HAP-1 (cell line): ENCODE data around the gene VWA5B1.

Source experiments
- DNase-seq, 2 experiments: peaks; one replicate each; pipeline ENCODE4 v3.0.0-alpha.2; 2016 to 2020; ENCODE audit warnings: low spot score in 2 of 2
- H3K27me3 ChIP-seq: fragments of 250-450 bp; sonication (Bioruptor Pico); 2 replicates; pipeline ENCODE4 v1.5.1; 2020; ENCODE audit warnings: low read depth, mild to moderate bottlenecking, moderate library complexity
- H3K36me3 ChIP-seq: fragments of 250-450 bp; sonication (Bioruptor Pico); replicated peaks from 2 replicates; pipeline ENCODE4 v1.5.1; 2020; ENCODE audit warnings: mild to moderate bottlenecking
- H3K4me1 ChIP-seq: fragments of 250-450 bp; sonication (Bioruptor Pico); 2 replicates; pipeline ENCODE4 v1.5.1; 2020; ENCODE audit warnings: mild to moderate bottlenecking
- H3K4me3 ChIP-seq: fragments of 250-450 bp; sonication (Bioruptor Pico); 2 replicates; pipeline ENCODE4 v1.5.1; 2020; ENCODE audit warnings: mild to moderate bottlenecking, moderate library complexity
- H3K9me3 ChIP-seq: fragments of 250-450 bp; sonication (Bioruptor Pico); 2 replicates; pipeline ENCODE4 v1.5.1; 2020; ENCODE audit warnings: mild to moderate bottlenecking, moderate library complexity
- in situ Hi-C: fragments of 300-500 bp; cut with MboI; formaldehyde crosslinking; loops from 3 replicates; pipeline ENCODE4 v1.14.3; 2020; ENCODE audit warnings: low sequenced_read_pairs, inconsistent platforms, mixed read lengths

VWA5B1 gene

DNA sequence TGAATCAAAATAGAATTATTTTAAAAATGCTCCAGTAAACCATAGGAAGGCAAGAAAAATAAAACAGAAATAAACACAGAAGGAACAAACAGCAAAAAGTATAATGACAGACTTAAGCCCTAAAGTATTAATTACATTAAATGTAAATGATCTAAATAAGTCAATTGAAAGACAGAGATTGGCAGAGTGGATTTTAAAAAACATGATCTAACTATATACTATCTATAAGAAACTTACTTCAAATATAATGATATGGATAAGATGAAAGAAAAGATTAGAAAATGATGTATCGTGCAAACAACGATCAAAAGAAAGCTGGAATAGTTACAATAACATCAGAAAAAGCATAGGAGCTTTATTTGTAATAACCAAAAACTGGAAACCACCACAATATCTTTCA, 104.6 kb downstream of the VWA5B1 start:
- no peaks in the 10 kb centered on the region for H3K27me3 ChIP-seq
- no peak for DNase-seq
- in situ Hi-C loops: no loop called here

DNA sequence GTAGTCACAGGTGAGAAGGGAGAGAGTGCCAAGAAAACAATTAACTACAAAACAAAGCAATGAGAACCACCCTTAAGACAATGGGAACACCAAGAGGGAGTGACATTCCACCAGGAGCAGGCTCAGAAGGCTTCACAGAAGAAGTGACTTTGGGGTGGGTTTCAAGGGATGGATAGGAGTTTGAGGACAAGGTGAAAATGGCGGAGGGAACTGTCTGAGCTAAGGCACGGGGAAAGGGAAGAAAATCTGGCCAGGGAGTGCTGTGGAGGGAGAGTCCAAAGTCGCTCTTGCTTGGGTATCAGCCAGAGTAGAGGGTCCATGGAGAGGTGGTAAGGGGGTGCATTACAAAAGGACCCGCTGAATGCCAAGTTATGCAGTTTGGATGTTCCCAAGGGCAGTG, 108.1 kb downstream of the VWA5B1 start:
- Histone ChIP-seq H3K4me3 (no peak overlapping the region), H3K36me3 (no peaks in the 10 kb centered on the region), H3K4me1 (no peaks in the 10 kb centered on the region), H3K9me3 (no peaks in the 10 kb centered on the region), H3K27me3 (peaks cover 7% of the 10 kb centered on the region; the same call in 1 of the 2 replicates)
- no peak for DNase-seq
- in situ Hi-C loops: no loop called here

More for the DNA sequence above, 104.6 kb downstream of the VWA5B1 start:
- Histone ChIP-seq H3K4me1 (no peaks in the 10 kb centered on the region), H3K36me3 (no peaks in the 10 kb centered on the region), H3K4me3 (no peak overlapping the region), H3K9me3 (no peaks in the 10 kb centered on the region)

DNA sequence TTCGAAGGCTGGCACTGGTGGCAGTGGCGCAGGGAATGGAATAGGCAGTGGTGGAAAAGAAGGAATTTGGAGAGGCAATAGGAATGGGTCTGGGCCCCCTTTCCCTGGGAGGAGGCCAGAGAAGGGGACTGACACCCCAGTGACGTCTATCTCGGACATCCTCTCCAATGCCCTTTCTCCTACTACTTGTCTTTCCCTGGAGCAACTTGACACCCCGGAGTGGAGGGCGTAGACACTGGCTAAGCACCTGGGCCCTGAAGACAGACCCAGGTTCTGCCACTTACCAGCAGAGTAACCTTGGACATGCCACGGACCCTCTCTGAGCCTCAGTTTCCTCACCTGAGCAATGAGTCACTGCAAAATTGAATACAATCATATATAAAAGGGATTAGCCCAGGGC, 108.5 kb downstream of the VWA5B1 start:
- H3K4me1 ChIP-seq: no peaks in the 10 kb centered on the region

DNA sequence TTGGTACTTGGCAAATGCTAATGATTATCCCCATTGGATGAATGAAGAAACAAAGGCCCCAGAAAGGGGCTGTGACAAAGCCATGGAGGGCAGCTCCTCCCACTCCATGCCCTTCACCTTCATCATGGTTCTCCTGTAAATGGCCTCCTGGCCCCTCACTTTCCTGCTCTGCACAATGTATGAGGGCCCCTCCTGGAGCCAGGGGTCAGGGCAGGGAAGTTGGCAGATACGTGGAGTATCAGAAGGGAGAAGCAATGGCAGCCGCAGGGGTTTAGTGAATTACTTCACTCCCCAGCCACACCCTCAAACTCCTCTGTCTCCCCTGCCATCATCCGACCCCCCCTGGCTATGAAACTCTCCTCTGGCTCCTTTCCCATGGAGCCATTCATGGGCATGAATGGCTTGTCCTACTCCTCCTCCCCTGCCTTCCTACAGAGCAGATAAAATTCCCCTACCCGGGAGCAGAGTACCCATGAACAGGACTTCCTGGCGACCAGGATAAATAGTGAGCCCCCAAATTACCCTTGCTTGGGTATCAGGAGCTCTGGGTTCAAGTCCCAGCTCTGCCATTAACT, 109.0 kb downstream of the VWA5B1 start:
- DNase-seq: no peak
- in situ Hi-C loops: no loop called here
- Histone ChIP-seq H3K27me3 (peaks cover 11% of the 10 kb centered on the region; the same call in 1 of the 2 replicates), H3K9me3 (no peaks in the 10 kb centered on the region), H3K4me3 (no peak overlapping the region), H3K36me3 (no peaks in the 10 kb centered on the region), H3K4me1 (no peaks in the 10 kb centered on the region)

More for the DNA sequence above, 108.5 kb downstream of the VWA5B1 start:
- peaks cover 8% of the 10 kb centered on the region; the same call in 1 of the 2 replicates for H3K27me3 ChIP-seq
- H3K9me3 ChIP-seq: no peaks in the 10 kb centered on the region
- DNase-seq: no peak
- no peaks in the 10 kb centered on the region for H3K36me3 ChIP-seq
- in situ Hi-C loops: no loop called here
- H3K4me3 ChIP-seq: no peak overlapping the region

DNA sequence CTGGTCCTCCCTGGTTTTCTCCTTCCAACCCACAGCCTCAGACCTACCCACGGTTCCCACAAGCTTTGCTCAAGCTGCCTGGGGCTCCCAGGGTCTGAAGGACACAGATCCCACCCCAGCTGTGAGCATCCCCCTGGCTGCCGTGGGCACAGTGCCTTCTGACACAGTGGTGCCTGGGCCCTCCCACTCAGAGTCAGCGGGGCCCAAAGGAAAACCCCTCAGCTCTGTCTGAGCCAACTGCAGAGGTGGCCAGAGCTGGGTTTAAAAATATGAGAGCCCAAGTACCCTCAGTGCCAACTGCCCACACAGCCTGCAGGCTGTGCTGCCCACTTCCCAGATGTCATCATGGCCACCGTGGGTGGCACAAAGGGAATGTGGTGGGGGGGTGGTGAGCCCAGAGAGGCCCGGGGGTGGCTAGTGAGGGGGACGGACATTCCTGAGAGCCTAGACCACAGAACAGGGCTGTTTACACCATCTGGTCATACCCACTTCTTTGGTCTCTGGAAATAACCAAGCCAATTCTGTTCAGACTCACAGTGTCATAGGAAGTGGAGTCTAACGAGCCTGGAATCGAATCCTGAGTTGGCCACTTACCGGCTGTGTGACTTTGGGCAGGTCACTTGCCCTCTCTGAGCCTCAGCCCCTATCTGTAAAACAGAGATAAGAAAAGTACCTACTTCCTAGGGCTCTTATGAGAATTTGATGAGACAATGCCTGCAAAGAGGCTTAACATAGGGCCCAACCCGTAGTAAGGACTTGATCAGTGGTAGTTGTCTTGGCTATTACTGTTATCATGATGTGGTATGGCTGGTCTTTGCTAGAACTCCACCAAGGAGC, 109.9 kb downstream of the VWA5B1 start:
- Histone ChIP-seq H3K4me3 (no peak overlapping the region), H3K9me3 (no peaks in the 10 kb centered on the region), H3K27me3 (peaks cover 13% of the 10 kb centered on the region; the same call in 1 of the 2 replicates), H3K4me1 (no peaks in the 10 kb centered on the region), H3K36me3 (no peaks in the 10 kb centered on the region)
- in situ Hi-C loops: no loop called here
- no peak for DNase-seq

DNA sequence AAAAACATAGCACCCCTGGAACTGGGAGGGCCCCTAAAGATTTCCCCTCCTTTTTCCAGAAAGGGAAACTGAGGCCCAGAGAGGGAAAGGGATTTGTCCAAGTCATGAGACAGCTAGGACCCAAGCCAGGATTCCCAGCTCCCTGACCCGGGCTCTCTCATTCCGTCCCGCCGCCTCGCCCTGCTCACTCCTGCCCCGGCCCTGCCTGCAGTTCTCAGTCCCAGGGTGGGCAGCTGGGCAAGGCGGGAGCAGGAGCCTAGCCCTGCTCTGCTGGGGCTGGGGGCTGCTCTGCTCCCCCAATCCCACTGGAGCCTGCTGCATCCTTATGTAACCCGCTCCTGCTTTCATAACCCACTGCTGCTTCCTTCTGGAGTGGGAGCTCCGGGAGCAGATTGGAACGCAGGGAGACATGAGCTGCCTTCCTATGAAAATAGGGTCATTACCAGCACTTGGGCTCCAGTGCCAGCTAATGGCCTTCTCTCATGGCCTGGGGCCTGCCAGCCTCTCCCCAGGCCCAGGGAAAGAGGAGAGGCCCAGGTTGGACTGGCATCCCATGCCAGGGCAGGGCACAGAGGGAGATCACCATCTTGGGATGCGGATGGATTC, 110.8 kb downstream of the VWA5B1 start:
- Histone ChIP-seq H3K4me3 (no peak overlapping the region), H3K9me3 (no peaks in the 10 kb centered on the region), H3K27me3 (peaks cover 23% of the 10 kb centered on the region), H3K36me3 (no peaks in the 10 kb centered on the region), H3K4me1 (no peaks in the 10 kb centered on the region)
- DNase-seq: no peak
- in situ Hi-C loops: no loop called here

DNA sequence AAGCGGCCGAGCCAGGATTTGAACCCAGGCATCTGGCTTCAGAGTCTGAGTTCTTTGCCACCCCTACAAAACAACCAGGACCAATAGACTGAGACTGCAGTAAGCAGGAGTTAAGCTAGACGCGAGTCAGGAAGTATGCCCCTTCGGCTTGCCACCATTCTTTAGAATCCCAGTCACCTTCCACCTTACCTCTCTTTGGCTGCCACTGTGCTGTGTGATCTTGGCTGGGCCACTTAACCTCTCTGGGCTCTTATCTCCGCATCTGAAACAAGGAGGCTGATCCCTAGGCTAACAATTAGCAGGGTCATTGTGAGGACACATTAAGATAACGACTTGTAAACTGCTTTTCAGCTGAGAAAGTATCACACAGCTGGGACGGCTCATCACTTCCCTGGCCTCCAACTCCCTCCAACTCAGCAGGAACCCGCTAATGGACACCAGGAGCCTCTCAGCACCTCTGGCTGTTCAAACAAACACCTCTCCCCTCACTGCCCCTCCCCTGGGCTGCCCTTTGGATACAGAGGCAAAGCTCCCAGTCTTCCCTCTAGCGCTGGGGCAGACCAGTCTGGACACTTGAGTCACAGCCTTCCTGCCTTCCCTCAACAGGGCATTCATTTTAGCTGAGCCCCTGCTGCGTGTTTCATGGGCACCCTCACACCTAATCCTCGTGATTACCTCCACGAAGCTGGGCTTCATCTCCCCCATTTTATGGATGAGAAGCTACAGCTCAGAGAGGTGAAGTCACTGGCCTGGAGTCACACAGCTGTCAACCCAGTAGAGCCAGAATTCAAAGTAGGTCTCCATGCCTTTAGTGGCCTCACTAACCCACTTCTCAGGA, 112.1 kb downstream of the VWA5B1 start:
- Histone ChIP-seq H3K9me3 (no peaks in the 10 kb centered on the region), H3K4me1 (no peaks in the 10 kb centered on the region), H3K4me3 (no peak overlapping the region), H3K36me3 (no peaks in the 10 kb centered on the region), H3K27me3 (peaks cover 29% of the 10 kb centered on the region)
- in situ Hi-C loops: no loop called here
- no peak for DNase-seq

DNA sequence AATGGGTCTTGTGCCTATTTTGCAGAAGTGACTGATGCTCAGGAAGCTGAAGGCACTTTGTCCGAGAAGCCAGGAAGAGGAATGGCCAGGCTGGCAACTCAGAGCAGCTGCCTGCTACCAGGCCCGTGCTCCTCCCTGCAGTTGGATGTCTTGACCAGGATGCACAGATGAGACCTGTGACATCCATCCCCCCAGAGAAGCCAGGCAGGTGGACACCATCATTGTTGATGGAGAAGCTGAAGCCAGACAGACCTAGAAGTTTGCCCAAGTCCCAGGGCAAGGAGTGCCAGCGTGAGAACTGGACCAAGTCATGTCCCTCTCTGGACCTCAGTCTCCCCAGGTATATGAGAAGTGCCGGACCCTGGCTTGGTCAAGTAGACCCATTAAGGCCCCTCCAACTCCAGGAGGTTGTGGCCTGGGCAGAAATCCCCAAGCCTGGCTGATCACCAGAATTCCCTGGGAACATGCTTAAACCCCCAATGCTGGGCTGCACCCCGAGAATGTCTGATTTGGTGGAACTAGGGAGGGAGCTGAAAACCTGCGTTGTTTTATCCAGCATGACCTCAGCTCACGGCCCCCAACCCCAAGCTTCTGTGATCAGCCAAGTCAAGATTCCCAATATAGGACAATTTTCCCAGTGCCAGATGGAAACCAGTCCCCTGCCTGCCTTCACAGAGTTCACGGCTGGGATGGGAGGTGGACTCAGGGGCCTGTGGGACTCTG, 112.9 kb downstream of the VWA5B1 start:
- Histone ChIP-seq H3K36me3 (no peaks in the 10 kb centered on the region), H3K9me3 (no peaks in the 10 kb centered on the region), H3K4me1 (no peaks in the 10 kb centered on the region), H3K27me3 (peaks cover 32% of the 10 kb centered on the region), H3K4me3 (no peak overlapping the region)
- no peak for DNase-seq
- in situ Hi-C loops: no loop called here

DNA sequence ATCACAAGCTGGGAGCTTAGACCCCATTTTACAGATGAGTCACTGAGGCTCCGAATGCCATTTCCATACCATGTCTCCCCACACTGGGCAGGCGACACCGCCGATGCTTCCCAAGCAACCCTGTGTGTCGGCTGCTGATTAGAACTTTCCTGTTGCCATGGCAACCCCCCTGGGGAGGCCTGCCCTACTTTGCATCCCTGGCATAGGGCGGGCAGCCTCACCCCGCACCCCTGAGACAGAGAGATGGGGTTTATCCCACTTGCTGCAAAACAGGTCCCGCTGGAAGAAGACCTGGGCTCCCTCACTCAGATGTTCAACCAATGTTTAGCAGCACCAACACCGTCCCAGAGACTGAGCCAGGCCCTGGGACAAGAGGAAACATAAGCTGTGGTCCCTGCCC, 113.8 kb downstream of the VWA5B1 start:
- in situ Hi-C loops: no loop called here
- Histone ChIP-seq H3K9me3 (no peaks in the 10 kb centered on the region), H3K36me3 (no peaks in the 10 kb centered on the region), H3K27me3 (peaks cover 36% of the 10 kb centered on the region), H3K4me1 (no peaks in the 10 kb centered on the region), H3K4me3 (no peak overlapping the region)
- no peak for DNase-seq
